Endometrial microvascular endothelial cells (primary cell): ENCODE measurements around the gene KDELR1. TPM values are rescaled to one million over a fixed set of nuclear protein-coding genes. Genes with fewer than 3 reads are reported as not detected.

Experiments used
- in situ Hi-C: cut with HindIII; loops from 2 replicates; pipeline ENCODE4 v1.10.0; 2017; ENCODE audit warnings: low sequenced_read_pairs, low pct_unique_long_range_greater_than_20kb; ENCODE audit errors: inconsistent ontology term
- total RNA-seq: library from RNA; depleted of rRNA; stranded (reverse); fragments of >200 nt; gene quantifications from one replicate; pipeline ENCODE4 v1.2.3, GENCODE V29; 2015; ENCODE audit errors: inconsistent ontology term

KDELR1 gene
- 151 TPM for total RNA-seq

- in situ Hi-C loops: no loop called here
Observed at GRCh38 chr19:48391100-48392005, at the start of gene KDELR1. Gene KDELR1, minus strand, starts transcription at chr19:48391551. Its CDS starts 193 bp downstream, at chr19:48391358.

GRCh38 chr19:48436586-48436985 is 45.2 kb upstream of the KDELR1 start:
- in situ Hi-C loops: no loop called here

GRCh38 chr19:48433337-48433736 is 42.0 kb upstream of the KDELR1 start:
- in situ Hi-C loops: no loop called here

- in situ Hi-C loops: no loop called here
Observed at GRCh38 chr19:48428670-48429069, 37.3 kb upstream of the KDELR1 start.

GRCh38 chr19:48424694-48425219 is 33.4 kb upstream of the KDELR1 start:
- in situ Hi-C loops: no loop called here

GRCh38 chr19:48421548-48421947 is 30.2 kb upstream of the KDELR1 start:
- in situ Hi-C loops: no loop called here

- in situ Hi-C loops: no loop called here
Observed at GRCh38 chr19:48419158-48419920, 28.0 kb upstream of the KDELR1 start.

GRCh38 chr19:48418317-48419064 is 27.1 kb upstream of the KDELR1 start:
- in situ Hi-C loops: no loop called here

GRCh38 chr19:48417421-48417820 is 26.1 kb upstream of the KDELR1 start:
- in situ Hi-C loops: no loop called here

GRCh38 chr19:48415806-48416221 is 24.5 kb upstream of the KDELR1 start:
- in situ Hi-C loops: no loop called here

GRCh38 chr19:48415395-48415794 is 24.0 kb upstream of the KDELR1 start:
- in situ Hi-C loops: no loop called here

GRCh38 chr19:48413879-48414587 is 22.7 kb upstream of the KDELR1 start:
- in situ Hi-C loops: no loop called here

GRCh38 chr19:48405850-48406249 is 14.5 kb upstream of the KDELR1 start:
- in situ Hi-C loops: no loop called here

- in situ Hi-C loops: no loop called here
Observed at GRCh38 chr19:48405010-48405659, 13.8 kb upstream of the KDELR1 start.

- in situ Hi-C loops: no loop called here
Observed at GRCh38 chr19:48403606-48404005, 12.3 kb upstream of the KDELR1 start.

GRCh38 chr19:48401287-48401686 is 9.9 kb upstream of the KDELR1 start:
- in situ Hi-C loops: no loop called here

GRCh38 chr19:48400018-48400742 is 8.8 kb upstream of the KDELR1 start:
- in situ Hi-C loops: no loop called here
